OCI-LY1 (cell line): ENCODE measurements around the gene TGFB1.

Experiments used
- EZH2 ChIP-seq: fragments of 200-600 bp; sonication (generic), shearing (Covaris generic); IDR thresholded peaks from 2 replicates; pipeline ENCODE4 v1.8.0; 2017; ENCODE audit warnings: borderline replicate concordance, mixed run types, mild to moderate bottlenecking, antibody characterized with exemption, low read length, moderate library complexity, mixed read lengths
- TF ChIP-seq, protein P1 (sequence below): fragments of 200-600 bp; sonication (generic), shearing (Covaris generic); IDR thresholded peaks from 2 replicates; pipeline ENCODE4 v1.5.1; 2017; ENCODE audit warnings: mild to moderate bottlenecking, antibody characterized with exemption, low read length, moderate library complexity, mixed read lengths

DNA sequence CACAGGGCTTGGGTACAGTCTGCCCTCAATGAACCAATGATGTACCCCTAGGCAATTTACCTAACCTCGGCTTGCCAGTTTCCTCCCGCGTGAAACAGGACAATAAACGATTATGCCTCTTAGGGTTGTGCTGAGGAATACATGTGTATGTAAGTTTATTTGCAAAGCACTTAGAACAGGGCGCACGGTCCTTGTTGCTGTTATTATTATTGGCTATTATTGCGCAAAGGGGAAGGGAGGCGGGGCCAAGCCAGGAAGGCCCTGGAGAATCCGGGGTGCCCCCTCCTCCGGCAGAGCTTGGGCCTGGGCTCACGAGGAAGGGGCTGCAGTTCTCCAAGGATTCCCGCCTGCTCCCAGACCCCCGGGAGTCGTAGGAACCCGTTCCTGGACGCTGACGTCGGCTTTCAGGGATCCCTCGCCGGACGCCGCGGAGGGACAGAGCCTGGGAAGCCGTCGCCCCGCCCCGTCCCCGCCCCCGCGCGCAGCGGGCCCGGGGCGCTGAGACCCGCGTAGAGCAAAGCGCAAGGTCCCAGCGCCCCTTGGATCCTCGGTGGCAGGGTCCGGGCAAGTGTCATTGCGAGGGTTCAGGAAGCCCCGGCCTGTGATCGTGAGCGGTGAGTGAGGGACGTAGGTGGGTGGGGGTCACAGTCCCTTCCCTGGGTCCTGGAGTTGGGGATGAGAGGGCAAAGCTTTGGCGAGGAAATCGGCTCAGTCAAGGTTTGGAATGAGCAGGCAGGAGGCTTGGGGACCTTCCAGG, 22.7 kb upstream of the TGFB1 start, which contains the start of gene TMEM91:
- TF ChIP-seq, protein P1, sequence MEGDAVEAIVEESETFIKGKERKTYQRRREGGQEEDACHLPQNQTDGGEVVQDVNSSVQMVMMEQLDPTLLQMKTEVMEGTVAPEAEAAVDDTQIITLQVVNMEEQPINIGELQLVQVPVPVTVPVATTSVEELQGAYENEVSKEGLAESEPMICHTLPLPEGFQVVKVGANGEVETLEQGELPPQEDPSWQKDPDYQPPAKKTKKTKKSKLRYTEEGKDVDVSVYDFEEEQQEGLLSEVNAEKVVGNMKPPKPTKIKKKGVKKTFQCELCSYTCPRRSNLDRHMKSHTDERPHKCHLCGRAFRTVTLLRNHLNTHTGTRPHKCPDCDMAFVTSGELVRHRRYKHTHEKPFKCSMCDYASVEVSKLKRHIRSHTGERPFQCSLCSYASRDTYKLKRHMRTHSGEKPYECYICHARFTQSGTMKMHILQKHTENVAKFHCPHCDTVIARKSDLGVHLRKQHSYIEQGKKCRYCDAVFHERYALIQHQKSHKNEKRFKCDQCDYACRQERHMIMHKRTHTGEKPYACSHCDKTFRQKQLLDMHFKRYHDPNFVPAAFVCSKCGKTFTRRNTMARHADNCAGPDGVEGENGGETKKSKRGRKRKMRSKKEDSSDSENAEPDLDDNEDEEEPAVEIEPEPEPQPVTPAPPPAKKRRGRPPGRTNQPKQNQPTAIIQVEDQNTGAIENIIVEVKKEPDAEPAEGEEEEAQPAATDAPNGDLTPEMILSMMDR, result no peak
- no peak for TF ChIP-seq EZH2
